Stromal cell of bone marrow (primary cell): ENCODE results near the gene PBX1.

ENCODE experiments used
- DNase-seq: peaks from one replicate; pipeline ENCODE4 v3.0.0-alpha.2; 2012; ENCODE audit warnings: low read depth

The PBX1 gene

GRCh38 chr1:164618202-164618564 is 59.2 kb downstream of the PBX1 start:
- DNase-seq = no peak

GRCh38 chr1:164619006-164619784 is 60.2 kb downstream of the PBX1 start:
- no peak for DNase-seq

GRCh38 chr1:164622068-164622845 is 63.3 kb downstream of the PBX1 start:
- DNase-seq = no peak

- no peak for DNase-seq
Measured at GRCh38 chr1:164623805-164624204, 64.8 kb downstream of the PBX1 start.

- DNase-seq = no peak
Measured at GRCh38 chr1:164624400-164624799, 65.4 kb downstream of the PBX1 start.

- DNase-seq = no peak
Measured at GRCh38 chr1:164625004-164625617, 66.1 kb downstream of the PBX1 start.

GRCh38 chr1:164628772-164629171 is 69.8 kb downstream of the PBX1 start:
- DNase-seq = no peak

GRCh38 chr1:164629971-164630370 is 71.0 kb downstream of the PBX1 start:
- DNase-seq = no peak

- no peak for DNase-seq
Measured at GRCh38 chr1:164630626-164631396, 71.8 kb downstream of the PBX1 start.

GRCh38 chr1:164631751-164632150 is 72.8 kb downstream of the PBX1 start:
- DNase-seq = no peak

- DNase-seq = no peak
Measured at GRCh38 chr1:164633997-164634396, 75.0 kb downstream of the PBX1 start.

- DNase-seq = no peak
Measured at GRCh38 chr1:164635059-164635802, 76.2 kb downstream of the PBX1 start.

GRCh38 chr1:164635803-164636731 is 77.1 kb downstream of the PBX1 start:
- DNase-seq = no peak

- DNase-seq = no peak
Measured at GRCh38 chr1:164636757-164637156, 77.8 kb downstream of the PBX1 start.

- no peak for DNase-seq
Measured at GRCh38 chr1:164637461-164638375, 78.7 kb downstream of the PBX1 start.

GRCh38 chr1:164638492-164639202 is 79.7 kb downstream of the PBX1 start:
- DNase-seq = no peak

GRCh38 chr1:164640686-164641352 is 81.8 kb downstream of the PBX1 start:
- DNase-seq = no peak

- no peak for DNase-seq
Measured at GRCh38 chr1:164641353-164641730, 82.4 kb downstream of the PBX1 start.
